GM23338 (cell line): Measurements from ENCODE around the gene NDFIP1. TPM values are rescaled to one million over a fixed set of nuclear protein-coding genes. Genes with fewer than 3 reads are reported as not detected.

Source experiments
- ATAC-seq: fragments of 200-7000 bp; cut with Tn5 transposase; 3 replicates; pipeline ENCODE4 v1.9.1; 2020
- DNase-seq: peaks from one replicate; pipeline ENCODE4 v3.0.0-alpha.2; 2015; ENCODE audit warnings: low spot score
- H2AFZ ChIP-seq: fragments of 200-600 bp; sonication (generic); 2 replicates; pipeline ENCODE4 v1.8.0; 2016; ENCODE audit warnings: antibody characterized with exemption, mild to moderate bottlenecking, moderate library complexity
- H3F3A ChIP-seq: fragments of 200-600 bp; sonication (generic); replicated peaks from 2 replicates; pipeline ENCODE4 v1.8.0; 2017; ENCODE audit warnings: antibody characterized with exemption, mixed run types, low read depth
- H3K27ac ChIP-seq: fragments of 200-600 bp; sonication (generic); 2 replicates; pipeline ENCODE4 v1.6.1; 2016; ENCODE audit warnings: low read depth
- H3K27me3 ChIP-seq: fragments of 200-600 bp; sonication (generic); 2 replicates; pipeline ENCODE4 v1.8.0; 2016; ENCODE audit warnings: mild to moderate bottlenecking, mixed run types, moderate library complexity; ENCODE audit not compliant: insufficient read depth
- H3K36me3 ChIP-seq: fragments of 200-600 bp; sonication (generic); 2 replicates; pipeline ENCODE4 v1.8.0; 2016; ENCODE audit warnings: mild to moderate bottlenecking; ENCODE audit not compliant: insufficient read depth
- H3K4me1 ChIP-seq: fragments of 200-600 bp; sonication (generic); 2 replicates; pipeline ENCODE4 v1.8.0; 2016; ENCODE audit warnings: mild to moderate bottlenecking, moderate library complexity; ENCODE audit not compliant: insufficient read depth
- H3K4me2 ChIP-seq: fragments of 200-600 bp; sonication (generic); 2 replicates; pipeline ENCODE4 v1.7.1; 2017; ENCODE audit warnings: mixed run types
- H3K4me3 ChIP-seq: fragments of 200-600 bp; sonication (generic); 2 replicates; pipeline ENCODE4 v1.6.1; 2016; ENCODE audit warnings: mixed run types
- H3K79me2 ChIP-seq: fragments of 200-600 bp; sonication (generic); replicated peaks from 2 replicates; pipeline ENCODE4 v1.8.0; 2017; ENCODE audit warnings: mild to moderate bottlenecking; ENCODE audit not compliant: insufficient read depth
- H3K9me2 ChIP-seq: fragments of 200-600 bp; sonication (generic); 2 replicates; pipeline ENCODE4 v1.8.0; 2017; ENCODE audit not compliant: insufficient read depth
- H4K20me1 ChIP-seq: fragments of 200-600 bp; sonication (generic); replicated peaks from 2 replicates; pipeline ENCODE4 v1.8.0; 2017; ENCODE audit warnings: mild to moderate bottlenecking; ENCODE audit not compliant: insufficient read depth
- H3K27ac Mint-ChIP-seq: 2 replicates; pipeline ENCODE4 v1.8.0; 2020; ENCODE audit warnings: inconsistent platforms, mild to moderate bottlenecking, moderate library complexity, mixed read lengths
- H3K27me3 Mint-ChIP-seq: 3 replicates; pipeline ENCODE4 v1.8.0; 2022; ENCODE audit warnings: low read depth, mild to moderate bottlenecking, moderate library complexity, mixed read lengths, inconsistent platforms; ENCODE audit not compliant: insufficient read depth, poor library complexity
- H3K36me3 Mint-ChIP-seq: 3 replicates; pipeline ENCODE4 v1.8.0; 2021; ENCODE audit warnings: low read depth, mild to moderate bottlenecking, inconsistent platforms, moderate library complexity, mixed read lengths
- H3K4me1 Mint-ChIP-seq: 3 replicates; pipeline ENCODE4 v1.8.0; 2020; ENCODE audit warnings: mild to moderate bottlenecking, inconsistent platforms, mixed read lengths
- H3K4me3 Mint-ChIP-seq: 3 replicates; pipeline ENCODE4 v1.8.0; 2021; ENCODE audit warnings: moderate library complexity, mild to moderate bottlenecking, inconsistent platforms, mixed read lengths
- H3K9me3 Mint-ChIP-seq: 3 replicates; pipeline ENCODE4 v1.8.0; 2020; ENCODE audit warnings: moderate library complexity, mild to moderate bottlenecking, inconsistent platforms, mixed read lengths
- CREB1 ChIP-seq: fragments of 250-450 bp; sonication (Bioruptor Pico); IDR thresholded peaks from 2 replicates; pipeline ENCODE4 v1.5.0; 2020; ENCODE audit warnings: low read depth, mild to moderate bottlenecking, moderate library complexity
- ETS1 ChIP-seq: IDR thresholded peaks from 2 replicates; pipeline ENCODE4 v1.6.1; 2016; ENCODE audit warnings: antibody characterized with exemption
- EZH2 ChIP-seq: fragments of 200-600 bp; sonication (generic); IDR thresholded peaks from one replicate; pipeline ENCODE4 v1.8.0; 2017; ENCODE audit warnings: antibody characterized with exemption, mild to moderate bottlenecking, low read depth; ENCODE audit not compliant: unreplicated experiment
- EZH2phosphoT487 ChIP-seq: fragments of 200-600 bp; sonication (generic); IDR thresholded peaks from one replicate; pipeline ENCODE4 v1.8.1; 2018; ENCODE audit warnings: antibody characterized with exemption; ENCODE audit not compliant: unreplicated experiment
- JUNB ChIP-seq: IDR thresholded peaks from one replicate; pipeline ENCODE4 v1.6.1; 2016; ENCODE audit warnings: antibody characterized with exemption; ENCODE audit not compliant: unreplicated experiment
- POLR2AphosphoS5 ChIP-seq: IDR thresholded peaks from 2 replicates; pipeline ENCODE4 v1.6.1; 2016; ENCODE audit warnings: antibody characterized with exemption, low read depth
- REST ChIP-seq: IDR thresholded peaks from one replicate; pipeline ENCODE4 v1.6.1; 2018; ENCODE audit warnings: antibody characterized with exemption; ENCODE audit not compliant: unreplicated experiment
- STAT1 ChIP-seq: IDR thresholded peaks from one replicate; pipeline ENCODE4 v1.6.1; 2016; ENCODE audit warnings: antibody characterized with exemption; ENCODE audit not compliant: unreplicated experiment
- ZNF114 ChIP-seq: fragments of 250-450 bp; sonication (Bioruptor Pico); IDR thresholded peaks from 2 replicates; pipeline ENCODE4 v1.5.0; 2020; ENCODE audit warnings: mild to moderate bottlenecking, moderate library complexity
- ZNF331 ChIP-seq: fragments of 250-450 bp; sonication (Bioruptor Pico); IDR thresholded peaks from 2 replicates; pipeline ENCODE4 v1.5.0; 2020; ENCODE audit warnings: low read depth, mild to moderate bottlenecking, moderate library complexity
- ZNF462 ChIP-seq: fragments of 250-450 bp; sonication (Bioruptor Pico); IDR thresholded peaks from 2 replicates; pipeline ENCODE4 v1.5.0; 2020; ENCODE audit warnings: mild to moderate bottlenecking, moderate library complexity
- polyA plus RNA-seq: library from polyadenylated mRNA; unstranded; fragments of >200 nt; fragmentation: Nextera tagmentation; extraction: Ambion mirVana; gene quantifications from 2 replicates; pipeline ENCODE4 v1.2.1, GENCODE V29; 2016
- total RNA-seq: library from RNA; depleted of rRNA; stranded (reverse); fragments of >200 nt; shearing (Covaris generic); gene quantifications from 2 replicates; pipeline ENCODE4 v1.2.3, GENCODE V29; 2014

The NDFIP1 gene
- total and polyA plus RNA-seq, 2 experiments from 2014 or later = 24.3 to 45.0 TPM

GRCh38 chr5:142082182-142082781 is 26.3 kb upstream of the NDFIP1 start:
- H3K4me2 ChIP-seq = no peak overlapping the region
- no peak overlapping the region for H3K27ac ChIP-seq
- peaks cover 10% of the 10 kb centered on the region; the same call in 1 of the 2 replicates for H3K4me1 ChIP-seq
- DNase-seq = peak; percentile 26
- no peaks in the 10 kb centered on the region for H3K9me2 ChIP-seq
- H3F3A ChIP-seq = no peaks in the 10 kb centered on the region
- H4K20me1 ChIP-seq = no peaks in the 10 kb centered on the region
- peaks cover 6% of the 10 kb centered on the region; the same call in 2 of the 3 replicates for H3K36me3 Mint-ChIP-seq
- H3K27ac Mint-ChIP-seq = no peak overlapping the region
- peaks cover 11% of the 10 kb centered on the region for H3K4me1 Mint-ChIP-seq
- no peaks in the 10 kb centered on the region for H3K27me3 ChIP-seq
- H3K79me2 ChIP-seq = no peaks in the 10 kb centered on the region
- TF ChIP-seq ZNF462 (CRISPR knock-in tag) (peak; percentile 72), JUNB (no peak), CREB1 (CRISPR knock-in tag) (no peak)
- H3K9me3 Mint-ChIP-seq = peaks cover 16% of the 10 kb centered on the region
- no peak overlapping the region for H3K4me3 ChIP-seq
- H3K27me3 Mint-ChIP-seq = peaks cover 2% of the 10 kb centered on the region
- no peaks in the 10 kb centered on the region for H3K36me3 ChIP-seq
- ATAC-seq = peak; percentile 79
- H3K4me3 Mint-ChIP-seq = no peak overlapping the region
- H2AFZ ChIP-seq = no peak overlapping the region

- Mint-ChIP-seq H3K9me3 (no peaks in the 10 kb centered on the region), H3K27me3 (peaks cover 6% of the 10 kb centered on the region), H3K4me1 (peaks cover 11% of the 10 kb centered on the region), H3K4me3 (no peak overlapping the region), H3K27ac (no peak overlapping the region), H3K36me3 (no peaks in the 10 kb centered on the region)
- Histone ChIP-seq H3K4me3 (no peak overlapping the region), H3K4me1 (peaks cover 10% of the 10 kb centered on the region; the same call in 1 of the 2 replicates), H3K4me2 (no peak overlapping the region), H3K79me2 (no peaks in the 10 kb centered on the region), H3K36me3 (no peaks in the 10 kb centered on the region), H2AFZ (no peak overlapping the region), H3K27ac (no peak overlapping the region), H3F3A (no peaks in the 10 kb centered on the region), H4K20me1 (no peaks in the 10 kb centered on the region), H3K27me3 (no peaks in the 10 kb centered on the region), H3K9me2 (no peaks in the 10 kb centered on the region)
- DNase-seq (no peak), ATAC-seq (no peak)
- TF ChIP-seq STAT1 = no peak
- no peak for TF ChIP-seq REST
- TF ChIP-seq ZNF114 (CRISPR knock-in tag) = no peak
- no peak for TF ChIP-seq EZH2phosphoT487
- no peak for TF ChIP-seq ETS1
- no peak for TF ChIP-seq ZNF331
- no peak for TF ChIP-seq POLR2AphosphoS5
- no peak for TF ChIP-seq JUNB
- no peak for TF ChIP-seq EZH2
Measured at GRCh38 chr5:142086229-142086628, 22.4 kb upstream of the NDFIP1 start.
